Measurements from ENCODE around the gene LCN15.
"Not testable (repeated sequence)": the region's sequence is repeated elsewhere in the genome, so short reads cannot be mapped to it uniquely, and the experiment has no call there.

Gene LCN15

GRCh38 chr9:136713550-136713949, 50.8 kb downstream of the LCN15 start:
- DNase-seq (ENCODE audit: extremely low read depth, low read depth): no peak
- TF ChIP-seq CTCF (IDR thresholded peaks at IDR 0.05; ENCODE audit: low read depth, low read length): no peak

GRCh38 chr9:136712690-136713544, 51.4 kb downstream of the LCN15 start:
- no peak for TF ChIP-seq CTCF (IDR thresholded peaks at IDR 0.05; ENCODE audit: low read depth, low read length)
- no peak for DNase-seq (ENCODE audit: extremely low read depth, low read depth)

DNA sequence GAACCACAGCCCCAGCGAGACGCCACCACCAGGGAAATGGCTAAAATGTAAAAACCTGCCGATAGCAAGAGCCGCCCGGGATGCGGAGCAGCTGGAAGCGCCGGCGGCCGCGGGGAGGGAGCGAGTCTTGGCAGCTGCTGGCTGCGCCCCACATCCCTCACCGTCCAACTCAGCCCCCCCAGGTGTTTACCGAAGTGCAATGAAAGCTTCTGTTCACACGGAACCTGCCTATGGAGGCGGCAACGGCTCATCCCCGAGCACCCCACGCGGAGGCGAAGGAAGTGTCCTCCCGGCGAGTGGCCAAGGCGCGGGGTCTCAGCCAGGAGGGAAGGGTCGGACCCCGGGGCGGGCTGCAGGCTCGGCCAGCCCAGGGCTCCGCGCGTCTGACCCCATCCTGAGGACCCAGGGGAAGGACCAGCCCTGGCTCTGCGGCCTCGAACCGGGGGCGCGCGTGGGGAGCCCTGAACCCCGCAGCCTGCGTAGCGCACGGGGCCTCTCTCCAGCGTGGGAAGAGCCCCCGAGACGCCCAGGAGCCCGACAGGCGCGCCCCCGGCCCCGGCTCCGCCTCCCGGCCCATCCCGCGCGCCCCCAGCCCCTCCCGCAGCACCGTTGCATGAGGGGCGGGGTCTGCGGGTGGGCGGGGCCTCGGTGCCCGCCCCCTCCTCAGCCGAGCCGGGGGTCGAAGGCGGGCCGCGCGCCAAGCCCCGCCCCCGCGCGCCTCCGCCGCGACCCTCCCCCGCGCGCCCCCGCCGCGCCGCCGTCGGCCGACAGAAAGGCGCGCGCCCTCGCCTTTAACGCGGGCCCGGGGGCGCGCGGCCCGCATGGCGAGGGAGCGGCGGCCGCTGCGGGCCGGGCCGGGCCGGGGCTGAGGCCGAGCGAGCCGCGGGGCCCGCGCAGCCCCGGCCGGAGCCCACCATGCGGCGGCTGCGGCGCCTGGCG, 52.3 kb downstream of the LCN15 start, which contains the start of gene DIPK1B:
Gene DIPK1B (plus strand): TSS at position 822 of the 939 bp plus-strand sequence. CDS start 94 bp downstream, at position 916.
- DNase-seq (ENCODE audit: extremely low read depth, low read depth): no peak
- TF ChIP-seq CTCF (IDR thresholded peaks at IDR 0.05; ENCODE audit: low read depth, low read length): no peak

DNA sequence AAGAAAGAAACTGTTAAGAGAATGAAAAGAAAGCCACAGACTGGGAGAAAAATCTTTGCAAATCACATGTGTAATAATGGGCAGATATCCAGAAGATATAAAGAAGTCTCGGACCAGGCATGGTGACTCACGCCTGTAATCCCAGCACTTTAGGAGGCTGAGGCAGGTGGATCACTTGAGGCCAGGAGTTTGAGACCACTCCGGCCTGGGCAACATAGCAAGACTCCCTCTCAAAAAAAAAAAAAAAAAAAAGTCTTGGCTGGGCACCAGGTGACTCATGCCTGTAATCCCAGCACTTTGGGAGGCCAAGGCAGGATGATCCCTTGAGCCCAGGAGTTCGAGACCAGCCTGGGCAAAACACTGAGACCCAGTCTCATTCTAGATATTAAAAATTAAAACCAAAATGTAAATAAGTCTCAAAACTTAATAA, 53.1 kb downstream of the LCN15 start:
- not testable (repeated sequence) for DNase-seq (ENCODE audit: extremely low read depth, low read depth)

DNA sequence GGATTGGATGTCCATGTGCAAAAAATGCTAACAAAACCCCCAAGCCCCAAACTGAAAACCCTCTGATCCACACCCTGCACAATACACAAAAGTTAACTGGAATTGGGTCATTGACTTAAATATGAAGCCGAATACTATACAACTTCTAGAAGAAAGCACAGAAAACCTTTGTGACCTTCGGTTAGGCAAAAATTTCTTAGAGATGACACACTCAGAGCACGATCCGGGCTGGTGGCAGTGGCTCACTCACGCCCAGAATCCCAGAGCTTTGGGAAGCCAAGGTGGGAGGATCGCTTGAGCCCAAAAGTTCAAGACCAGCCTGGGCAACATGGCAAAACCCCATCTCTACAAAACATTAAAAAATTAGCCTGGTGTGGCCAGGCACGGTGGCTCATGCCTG, 53.8 kb downstream of the LCN15 start:
- DNase-seq (ENCODE audit: extremely low read depth, low read depth): no peak
- no peak for TF ChIP-seq CTCF (IDR thresholded peaks at IDR 0.05; ENCODE audit: low read depth, low read length)
